ENCODE results near the gene LST1. TPM values are rescaled to one million over a fixed set of nuclear protein-coding genes. Genes with fewer than 3 reads are reported as not detected.
A peak's percentile ranks its signal among the peaks of the same experiment; 100 is the strongest.

The LST1 gene
- total and polyA plus RNA-seq, 2 of the 8 experiments (the other 6 are each of a cell fraction or from before 2014, with no cell fraction given) = not detected

DNA sequence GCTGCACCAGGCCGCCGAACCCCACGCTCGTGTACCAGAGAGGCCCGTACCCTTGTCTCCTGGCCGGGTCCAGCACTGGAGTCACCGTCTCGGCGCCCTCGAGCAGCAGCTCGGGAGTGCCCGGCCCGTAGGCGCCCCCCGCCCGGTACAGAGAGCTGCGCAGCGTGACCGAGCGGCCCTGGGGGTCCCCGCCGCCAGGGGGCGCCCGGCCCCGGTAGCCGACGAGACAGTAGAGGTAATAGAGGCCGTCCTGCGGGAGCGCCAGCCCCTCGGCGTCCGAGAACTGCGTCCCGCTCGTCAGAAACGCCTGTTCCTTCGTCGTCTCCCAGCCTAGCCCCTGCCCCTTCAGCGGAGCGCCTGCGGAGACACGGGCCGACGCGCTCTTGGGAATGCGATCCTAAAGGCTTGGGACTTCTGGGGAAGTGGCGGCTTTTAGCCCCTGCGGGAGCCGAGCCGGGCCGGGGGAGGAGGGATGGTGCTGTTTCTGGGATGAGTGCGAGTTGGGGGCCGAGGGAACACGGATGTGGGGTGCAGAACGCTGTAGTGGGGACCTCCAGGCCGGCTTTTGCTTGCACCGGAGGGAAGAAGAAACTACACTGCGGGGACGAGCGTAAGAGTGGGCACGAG, 5.2 kb upstream of the LST1 start (continued):
- TF ChIP-seq POLR2AphosphoS5 (IDR thresholded peaks at IDR 0.05; ENCODE audit: low read depth, low read length) (0 out of 2 replicates have a peak, but pooled peaks have one; percentile 34), TBP (IDR thresholded peaks at IDR 0.05; ENCODE audit: low read depth, low read length) (peak; percentile 61; the same call in 1 of the 2 replicates), TAF1 (IDR thresholded peaks at IDR 0.05; ENCODE audit: low read depth, low read length) (peak; percentile 51), RBBP5 (IDR thresholded peaks at IDR 0.05; ENCODE audit: borderline replicate concordance, low read depth, low read length) (peak; percentile 96), HDAC6 (IDR thresholded peaks at IDR 0.05; ENCODE audit: low read depth, low read length) (no peak), CHD2 (IDR thresholded peaks at IDR 0.05; ENCODE audit: low read length) (no peak), KDM4A (IDR thresholded peaks at IDR 0.05; ENCODE audit: low read depth, low read length, severe bottlenecking) (peak; percentile 98), SP4 (IDR thresholded peaks at IDR 0.05; ENCODE audit: low read length) (no peak), TAF7 (optimal IDR thresholded peaks at IDR 0.05; ENCODE audit: borderline replicate concordance, low read depth, low read length) (peak; percentile 60)
